Naive thymus-derived CD4-positive, alpha-beta T cell (primary cell): ENCODE results near the gene LMO2. TPM values are rescaled to one million over a fixed set of nuclear protein-coding genes. Genes with fewer than 3 reads are reported as not detected.
"Not testable (repeated sequence)": the region's sequence is repeated elsewhere in the genome, so short reads cannot be mapped to it uniquely, and the experiment has no call there.

Experiments used
- ATAC-seq: fragments of 150-1000 bp; cut with Tn5 transposase; 2 replicates; pipeline ENCODE4 v1.10.0; 2021; ENCODE audit warnings: mild to moderate bottlenecking, moderate library complexity
- CTCF ChIA-PET: fragments of 350-600 bp; sonication (Branson Sonifier 250); formaldehyde crosslinking; loops from one replicate; lab custom pipeline; 2021; ENCODE audit warnings: antibody characterized with exemption; lab: Charles Lee
- POLR2A ChIA-PET: fragments of 350-600 bp; sonication (Branson Sonifier 250); formaldehyde crosslinking; loops from one replicate; lab custom pipeline; 2021; ENCODE audit warnings: antibody characterized with exemption, inconsistent platforms; lab: Charles Lee
- DNase-seq, 9 donors: peaks; one replicate each; pipeline versions ENCODE4 v3.0.0 to v3.0.0-alpha.2; 2020 to 2022; ENCODE audit warnings: mixed read lengths in 1 of 9
- H3K27ac ChIP-seq: one replicate; pipeline ENCODE4 v1.7.0; 2013; ENCODE audit warnings: mild to moderate bottlenecking, low read depth, low read length, moderate library complexity
- H3K27me3 ChIP-seq, 2 donors: one replicate each; pipeline ENCODE4 v1.7.0; 2013; ENCODE audit warnings: low read length in 2 of 2, mild to moderate bottlenecking in 2 of 2, moderate library complexity in 2 of 2; ENCODE audit not compliant: control insufficient read depth in 2 of 2, insufficient read depth in 2 of 2
- H3K36me3 ChIP-seq, 3 experiments: 1 replicate in 2 of 3; 2 replicates in 1 of 3; pipeline ENCODE4 v1.7.0; 2013; ENCODE audit warnings: low read length in 3 of 3, mild to moderate bottlenecking in 3 of 3, moderate library complexity in 1 of 3; ENCODE audit not compliant: insufficient read depth in 3 of 3, control insufficient read depth in 2 of 3
- H3K4me1 ChIP-seq, 2 donors: one replicate each; pipeline ENCODE4 v1.7.0; 2013; ENCODE audit warnings: low read length in 2 of 2, mild to moderate bottlenecking in 2 of 2, moderate library complexity in 1 of 2; ENCODE audit not compliant: control insufficient read depth in 2 of 2, insufficient read depth in 2 of 2
- H3K4me3 ChIP-seq: 2 replicates; pipeline ENCODE4 v1.7.0; 2013; ENCODE audit warnings: mild to moderate bottlenecking, low read length
- H3K9me3 ChIP-seq, 3 experiments: 1 replicate in 2 of 3; 2 replicates in 1 of 3; pipeline ENCODE4 v1.7.0; 2013; ENCODE audit warnings: low read length in 3 of 3; ENCODE audit not compliant: control insufficient read depth in 2 of 3
- H3K27ac Mint-ChIP-seq, 9 donors: one replicate each; pipeline ENCODE4 v1.8.0; 2020 to 2022; ENCODE audit warnings: mixed read lengths in 9 of 9, mild to moderate bottlenecking in 8 of 9, moderate library complexity in 5 of 9, inconsistent platforms in 2 of 9
- H3K27me3 Mint-ChIP-seq, 5 donors: one replicate each; pipeline ENCODE4 v1.8.0; 2021 to 2022; ENCODE audit warnings: mixed read lengths in 5 of 5, mild to moderate bottlenecking in 1 of 5
- H3K36me3 Mint-ChIP-seq, 5 donors: one replicate each; pipeline ENCODE4 v1.8.0; 2020 to 2022; ENCODE audit warnings: mixed read lengths in 5 of 5, mild to moderate bottlenecking in 3 of 5, inconsistent platforms in 1 of 5
- H3K4me1 Mint-ChIP-seq, 7 donors: one replicate each; pipeline ENCODE4 v1.8.0; 2020 to 2022; ENCODE audit warnings: mixed read lengths in 7 of 7, mild to moderate bottlenecking in 3 of 7, inconsistent platforms in 1 of 7
- H3K4me3 Mint-ChIP-seq, 10 donors: one replicate each; pipeline ENCODE4 v1.8.0; 2020 to 2022; ENCODE audit warnings: mild to moderate bottlenecking in 10 of 10, mixed read lengths in 10 of 10, moderate library complexity in 6 of 10, inconsistent platforms in 2 of 10
- H3K9me3 Mint-ChIP-seq, 11 donors: one replicate each; pipeline ENCODE4 v1.8.0; 2020 to 2022; ENCODE audit warnings: mixed read lengths in 11 of 11, mild to moderate bottlenecking in 4 of 11, inconsistent platforms in 1 of 11, moderate library complexity in 1 of 11
- intact Hi-C, 2 donors: fragments of 100-400 bp; cut with micrococcal nuclease; formaldehyde crosslinking; loops; one replicate each; pipeline ENCODE4 v1.15.1; 2023
- polyA plus RNA-seq, 2 donors: library from polyadenylated mRNA; unstranded; fragments of 300-500 nt; fragmentation: Illumina TruSeq; gene quantifications; one replicate each; pipeline ENCODE4 v1.2.3, GENCODE V29; 2021
- total RNA-seq, 6 experiments: library from RNA in 5 of 6; stranded (reverse) in 5 of 6; gene quantifications; 1 replicate in 5 of 6; 2 replicates in 1 of 6; pipeline ENCODE4 v1.2.3 and lab custom pipeline; 2021 to 2026

The LMO2 gene
- total and polyA plus RNA-seq, 7 experiments from 2014 or later: 0.26 to 40.4 (median 0.95) TPM; not detected in 2

GRCh38 chr11:33827206-33827605 is 64.7 kb downstream of the LMO2 start:
- no peak for DNase-seq
- Mint-ChIP-seq H3K27ac (no peak overlapping the region), H3K4me1 (peaks cover 2 to 7% (median 6%) of the 10 kb centered on the region in 7 donors), H3K4me3 (no peak overlapping the region), H3K9me3 (no peaks in the 10 kb centered on the region), H3K27me3 (peaks cover 42 to 72% (median 64%) of the 10 kb centered on the region in 5 donors), H3K36me3 (peaks cover 0 to 2% (median 0%) of the 10 kb centered on the region in 5 donors)
- Histone ChIP-seq H3K27me3 (peaks cover 0 to 10% of the 10 kb centered on the region in 2 donors), H3K4me3 (no peak overlapping the region), H3K4me1 (peaks cover 4% of the 10 kb centered on the region in 2 donors), H3K27ac (no peak overlapping the region), H3K36me3 (no peaks in the 10 kb centered on the region), H3K9me3 (no peaks in the 10 kb centered on the region)
- POLR2A ChIA-PET: interaction anchor here (0.7 kb wide), 1 partner anchor 91 kb away, joined by 3 read pairs; no protein-coding TSS in a partner anchor
- CTCF ChIA-PET: interaction anchor here (1.7 to 2.0 kb wide), 2 partner anchors 21 to 111 kb away, joined by 4 to 8 read pairs; no protein-coding TSS in a partner anchor
- no peak for ATAC-seq
- intact Hi-C loops: loop anchor here in 1 of 2 donors (10.0 kb wide), 1 partner anchor 1502 kb away; no protein-coding TSS in a partner anchor

- Mint-ChIP-seq H3K27me3 (peaks cover 33 to 66% (median 58%) of the 10 kb centered on the region in 5 donors), H3K36me3 (peaks cover 0 to 2% (median 0%) of the 10 kb centered on the region in 5 donors)
- intact Hi-C loops: loop anchor here in 1 of 2 donors (10.0 kb wide), 1 partner anchor 1501 kb away; no protein-coding TSS in a partner anchor
These were observed 65.9 kb downstream of the LMO2 start for GRCh38 chr11:33825854-33826560.

GRCh38 chr11:33822981-33823380 is 68.9 kb downstream of the LMO2 start:
- H3K4me1 Mint-ChIP-seq, H3K27ac Mint-ChIP-seq, ATAC-seq, H3K27me3 ChIP-seq, H3K4me3 ChIP-seq, H3K4me1 ChIP-seq, POLR2A ChIA-PET, DNase-seq, H3K9me3 ChIP-seq, H3K27ac ChIP-seq, H3K36me3 ChIP-seq, H3K9me3 Mint-ChIP-seq, H3K36me3 Mint-ChIP-seq, H3K4me3 Mint-ChIP-seq, CTCF ChIA-PET: not testable (repeated sequence)
- intact Hi-C loops: loop anchor here in 1 of 2 donors (10.0 kb wide), 1 partner anchor 1498 kb away; no protein-coding TSS in a partner anchor
- peaks cover 23 to 44% (median 37%) of the 10 kb centered on the region in 5 donors for H3K27me3 Mint-ChIP-seq

More at GRCh38 chr11:33825854-33826560, 65.9 kb downstream of the LMO2 start:
- ATAC-seq: no peak
- H3K27ac Mint-ChIP-seq: no peak overlapping the region
- H3K9me3 ChIP-seq: no peaks in the 10 kb centered on the region
- H3K4me3 Mint-ChIP-seq: no peak overlapping the region
- ChIA-PET POLR2A (no interaction called here), CTCF (interaction anchor here (0.6 to 1.7 kb wide), 2 partner anchors 15 to 19 kb away, joined by 3 to 4 read pairs; no protein-coding TSS in a partner anchor)
- no peak overlapping the region for H3K4me3 ChIP-seq
- H3K36me3 ChIP-seq: no peaks in the 10 kb centered on the region
- no peak overlapping the region for H3K27ac ChIP-seq
- H3K4me1 Mint-ChIP-seq: peaks cover 2 to 7% (median 6%) of the 10 kb centered on the region in 7 donors
- peaks cover 4% of the 10 kb centered on the region in 2 donors for H3K4me1 ChIP-seq
- no peak for DNase-seq
- peaks cover 0 to 10% of the 10 kb centered on the region in 2 donors for H3K27me3 ChIP-seq
- H3K9me3 Mint-ChIP-seq: no peaks in the 10 kb centered on the region

- Mint-ChIP-seq H3K27ac (no peak overlapping the region), H3K36me3 (no peaks in the 10 kb centered on the region), H3K4me1 (peaks cover 0 to 2% (median 0%) of the 10 kb centered on the region in 7 donors), H3K9me3 (no peaks in the 10 kb centered on the region), H3K27me3 (peaks cover 4 to 33% (median 13%) of the 10 kb centered on the region in 5 donors), H3K4me3 (no peak overlapping the region)
- ChIA-PET POLR2A (no interaction called here), CTCF (no interaction called here)
- intact Hi-C loops: loop anchor here in 1 of 2 donors (10.0 kb wide), 1 partner anchor 1495 kb away; no protein-coding TSS in a partner anchor
- H3K27me3 ChIP-seq: no peaks in the 10 kb centered on the region
- H3K4me1 ChIP-seq: no peaks in the 10 kb centered on the region
- no peaks in the 10 kb centered on the region for H3K9me3 ChIP-seq
- ATAC-seq: no peak
- no peak overlapping the region for H3K27ac ChIP-seq
- H3K36me3 ChIP-seq: no peaks in the 10 kb centered on the region
- no peak overlapping the region for H3K4me3 ChIP-seq
- DNase-seq: no peak
These were observed 72.4 kb downstream of the LMO2 start for GRCh38 chr11:33819278-33820035.

Other genes starting within 250 kb of the LMO2 start
- gene C11orf91, start 191.2 kb downstream of the LMO2 start, total RNA-seq: not detected
- not detected for gene C11orf91, start 191.2 kb downstream of the LMO2 start, polyA plus RNA-seq
- 100 to 1,000 TPM in 1 of 5 experiments, 10 to 100 TPM in 4; 23.3 to 152 (median 62.7) TPM for gene CD59, start 155.7 kb downstream of the LMO2 start, total RNA-seq
- 10 to 100 TPM; 69.6 to 70.7 TPM for gene CD59, start 155.7 kb downstream of the LMO2 start, polyA plus RNA-seq
- gene FBXO3, start 117.6 kb downstream of the LMO2 start, total RNA-seq: 10 to 100 TPM; 22.6 to 55.7 (median 47.7) TPM
- 10 to 100 TPM; 36.1 to 41.5 TPM for gene FBXO3, start 117.6 kb downstream of the LMO2 start, polyA plus RNA-seq
- 100 to 1,000 TPM; 120 to 227 (median 163) TPM for gene CAPRIN1, start 159.7 kb upstream of the LMO2 start, total RNA-seq
- gene CAPRIN1, start 159.7 kb upstream of the LMO2 start, polyA plus RNA-seq: 10 to 100 TPM; 65.0 to 99.0 TPM
- 100 to 1,000 TPM in 1 of 5 experiments, 10 to 100 TPM in 4; 55.7 to 104 (median 84.3) TPM for gene NAT10, start 213.6 kb upstream of the LMO2 start, total RNA-seq
- gene NAT10, start 213.6 kb upstream of the LMO2 start, polyA plus RNA-seq: 10 to 100 TPM; 33.8 to 65.1 TPM